ENCODE measurements around the gene PRODH2. TPM values are rescaled to one million over a fixed set of nuclear protein-coding genes. Genes with fewer than 3 reads are reported as not detected.
A peak's percentile ranks its signal among the peaks of the same experiment; 100 is the strongest.

The PRODH2 gene
- total and polyA plus RNA-seq, 2 of the 13 experiments (the other 11 are each of a cell fraction or from before 2014, with no cell fraction given), result 86.7 to 118 TPM

DNA sequence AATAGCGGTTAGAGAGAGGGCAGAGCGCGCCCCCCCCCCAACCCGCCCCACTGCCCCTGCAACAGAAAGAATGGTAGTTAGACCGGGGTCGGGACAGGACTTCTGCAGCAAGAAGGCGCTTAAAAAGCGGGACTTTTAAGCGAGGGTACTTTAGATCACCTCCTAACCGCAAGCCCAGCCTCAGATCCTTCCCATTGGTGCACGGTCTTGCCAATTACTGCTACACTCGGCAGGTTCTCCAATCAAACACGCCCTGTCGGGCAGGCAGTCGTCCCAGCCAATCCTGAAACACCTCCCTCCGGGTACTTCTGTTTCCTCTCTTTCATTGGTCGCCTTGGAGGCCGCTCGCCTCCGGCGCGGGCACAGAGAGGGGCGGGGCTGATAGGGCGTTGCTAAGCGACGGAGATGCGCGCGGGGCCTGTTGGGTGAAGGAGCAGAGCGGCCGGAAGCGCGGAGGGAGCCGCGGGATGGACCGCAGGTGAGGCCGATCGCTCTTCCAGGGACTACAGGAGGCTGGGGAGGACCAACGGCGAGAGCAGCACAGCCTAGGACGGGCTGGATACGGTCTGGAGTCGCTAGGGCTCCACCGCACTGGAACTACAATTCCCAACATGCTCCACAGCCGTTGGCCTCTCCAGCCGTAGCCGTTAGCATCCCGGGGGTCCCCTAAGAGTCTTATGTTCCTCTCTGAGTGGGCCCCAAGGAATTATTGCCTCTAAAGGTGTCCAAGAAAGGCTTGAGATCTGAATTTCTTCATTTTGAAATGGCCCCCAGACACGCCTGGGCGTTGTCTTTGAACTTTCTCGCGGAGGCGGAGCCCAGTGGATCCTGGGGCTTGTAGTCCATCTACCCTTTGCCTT, 54.7 kb downstream of the PRODH2 start, which contains the start of gene PROSER3 (continued):
- TF ChIP-seq PATZ1 (CRISPR knock-in tag; IDR thresholded peaks at IDR 0.05) (no peak; the same call in 1 of the 2 replicates), NR3C1 (CRISPR knock-in tag; IDR thresholded peaks at IDR 0.05) (no peak), SMAD9 (CRISPR knock-in tag; IDR thresholded peaks at IDR 0.05) (no peak), AGO1 (IDR thresholded peaks at IDR 0.05; ENCODE audit: low read depth, low read length, poor library complexity, severe bottlenecking) (peak; percentile 93), EZH2 (conservative IDR thresholded peaks at IDR 0.05; ENCODE audit: low read depth, low read length) (no peak), SIN3A (IDR thresholded peaks at IDR 0.05; ENCODE audit: borderline replicate concordance, low read depth, low read length) (peak; percentile 80), ZBTB1 (CRISPR knock-in tag; IDR thresholded peaks at IDR 0.05; ENCODE audit: borderline replicate concordance) (no peak), PITX1 (CRISPR knock-in tag; IDR thresholded peaks at IDR 0.05) (no peak), TGIF2 (CRISPR knock-in tag; IDR thresholded peaks at IDR 0.05) (no peak), SPEN (CRISPR knock-in tag; IDR thresholded peaks at IDR 0.05; ENCODE audit: low read depth) (peak; percentile 56), KAT8 (CRISPR knock-in tag; IDR thresholded peaks at IDR 0.05) (peak; percentile 55), EP300 (IDR thresholded peaks at IDR 0.05; ENCODE audit: low read depth in 2 of 2, low read length in 2 of 2) (no peak), EP300 (CRISPR knock-in tag; IDR thresholded peaks at IDR 0.05; ENCODE audit: borderline replicate concordance) (no peak), ARID5B (CRISPR knock-in tag; IDR thresholded peaks at IDR 0.05) (no peak), DMAP1 (CRISPR knock-in tag; IDR thresholded peaks at IDR 0.05) (peak; percentile 67; the same call in 1 of the 2 replicates), ATF5 (CRISPR knock-in tag; IDR thresholded peaks at IDR 0.05; ENCODE audit: low read depth) (0 out of 2 replicates have a peak, but pooled peaks have one; percentile 58), TCF7L2 (IDR thresholded peaks at IDR 0.05; ENCODE audit: low read depth, low read length) (no peak), YEATS2 (CRISPR knock-in tag; IDR thresholded peaks at IDR 0.05; ENCODE audit: borderline replicate concordance) (peak; percentile 22; the same call in 1 of the 2 replicates), KLF12 (CRISPR knock-in tag; IDR thresholded peaks at IDR 0.05; ENCODE audit: borderline replicate concordance) (peak; percentile 33; the same call in 1 of the 2 replicates)
- TF ChIP-seq, protein P1, sequence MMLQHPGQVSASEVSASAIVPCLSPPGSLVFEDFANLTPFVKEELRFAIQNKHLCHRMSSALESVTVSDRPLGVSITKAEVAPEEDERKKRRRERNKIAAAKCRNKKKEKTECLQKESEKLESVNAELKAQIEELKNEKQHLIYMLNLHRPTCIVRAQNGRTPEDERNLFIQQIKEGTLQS (CRISPR knock-in tag; IDR thresholded peaks at IDR 0.05), result 0 out of 2 replicates have a peak, but pooled peaks have one; percentile 7
- TF ChIP-seq, protein P2, sequence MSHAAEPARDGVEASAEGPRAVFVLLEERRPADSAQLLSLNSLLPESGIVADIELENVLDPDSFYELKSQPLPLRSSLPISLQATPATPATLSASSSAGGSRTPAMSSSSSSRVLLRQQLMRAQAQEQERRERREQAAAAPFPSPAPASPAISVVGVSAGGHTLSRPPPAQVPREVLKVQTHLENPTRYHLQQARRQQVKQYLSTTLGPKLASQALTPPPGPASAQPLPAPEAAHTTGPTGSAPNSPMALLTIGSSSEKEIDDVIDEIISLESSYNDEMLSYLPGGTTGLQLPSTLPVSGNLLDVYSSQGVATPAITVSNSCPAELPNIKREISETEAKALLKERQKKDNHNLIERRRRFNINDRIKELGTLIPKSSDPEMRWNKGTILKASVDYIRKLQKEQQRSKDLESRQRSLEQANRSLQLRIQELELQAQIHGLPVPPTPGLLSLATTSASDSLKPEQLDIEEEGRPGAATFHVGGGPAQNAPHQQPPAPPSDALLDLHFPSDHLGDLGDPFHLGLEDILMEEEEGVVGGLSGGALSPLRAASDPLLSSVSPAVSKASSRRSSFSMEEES (CRISPR knock-in tag; IDR thresholded peaks at IDR 0.05), result peak; percentile 18; the same call in 1 of the 2 replicates
